SK-N-SH (cell line): ENCODE measurements around the gene RASAL3.

Experiments
- CTCF ChIP-seq: fragments of 200-600 bp; sonication (generic); IDR thresholded peaks from 2 replicates; pipeline ENCODE4 v1.6.1; 2017; ENCODE audit warnings: antibody characterized with exemption, mild to moderate bottlenecking, moderate library complexity
- EZH2phosphoT487 ChIP-seq: fragments of 200-600 bp; sonication (generic); IDR thresholded peaks from 2 replicates; pipeline ENCODE4 v1.6.1; 2017; ENCODE audit warnings: low read depth, mixed run types, mild to moderate bottlenecking, antibody characterized with exemption, moderate library complexity, borderline replicate concordance
- FOSL2 ChIP-seq: IDR thresholded peaks from 2 replicates; pipeline ENCODE4 v1.4.0; 2012; ENCODE audit warnings: low read depth, mild to moderate bottlenecking, moderate library complexity, borderline replicate concordance
- PBX3 ChIP-seq: IDR thresholded peaks from 2 replicates; pipeline ENCODE4; 2012
- RCOR1 ChIP-seq: fragments of 150-350 bp; IDR thresholded peaks from 2 replicates; pipeline ENCODE4 v1.6.1; 2017; ENCODE audit warnings: antibody characterized with exemption, low read length
- REST ChIP-seq: IDR thresholded peaks from 2 replicates; pipeline ENCODE4 v1.6.1; 2012; ENCODE audit warnings: mild to moderate bottlenecking, low read depth, low read length, moderate library complexity
- TAF1 ChIP-seq: IDR thresholded peaks from 2 replicates; pipeline ENCODE4 v1.6.1; 2012; ENCODE audit warnings: low read depth, mild to moderate bottlenecking, low read length, moderate library complexity, borderline replicate concordance
- YY1 ChIP-seq: IDR thresholded peaks from 2 replicates; pipeline ENCODE4 v1.4.0; 2012; ENCODE audit warnings: low read depth, mild to moderate bottlenecking

- TF ChIP-seq FOSL2 (no peak), TAF1 (no peak), CTCF (peak; percentile 36; the same call in 1 of the 2 replicates), EZH2phosphoT487 (no peak), RCOR1 (no peak), PBX3 (no peak), REST (no peak), YY1 (no peak)
Observed at GRCh38 chr19:15453906-15454860, 10.2 kb downstream of the RASAL3 start.
